ENCODE measurements around the gene ANKRD10.
A peak's percentile ranks its signal among the peaks of the same experiment; 100 is the strongest.

ANKRD10 gene

DNA sequence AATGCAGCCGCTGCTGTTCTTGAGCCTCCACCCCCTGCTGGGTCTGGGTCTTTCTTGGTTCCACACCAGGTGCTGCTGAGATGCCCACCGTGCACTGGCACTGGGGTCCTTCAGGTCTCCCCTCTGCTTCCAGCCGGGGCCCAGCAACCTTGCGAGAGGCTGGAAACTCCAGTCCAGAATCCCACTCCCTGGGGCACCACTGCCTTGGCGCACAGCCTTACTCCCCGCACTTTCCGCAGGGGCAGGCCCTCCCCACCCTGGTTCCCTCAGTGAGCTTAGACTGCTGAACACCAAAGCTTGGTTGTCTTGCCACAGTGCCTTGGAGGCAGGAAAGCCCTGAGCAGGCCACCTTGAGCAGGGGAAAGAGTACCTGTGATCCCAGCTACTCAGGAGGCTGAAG is 60.0 kb downstream of the ANKRD10 start:
- Histone ChIP-seq H3K9me3 (ENCODE audit: insufficient read depth, low read length, severe bottlenecking) (peaks cover 8% of the 10 kb centered on the region), H4K20me1 (ENCODE audit: insufficient read depth, low read length) (no peaks in the 10 kb centered on the region), H3K4me1 (ENCODE audit: insufficient read depth, low read length) (no peaks in the 10 kb centered on the region), H3K27me3 (ENCODE audit: insufficient read depth, low read length, poor library complexity) (peaks cover 17% of the 10 kb centered on the region), H3K79me2 (ENCODE audit: insufficient read depth, low read length) (no peaks in the 10 kb centered on the region), H3K4me2 (ENCODE audit: insufficient read depth, low read length) (no peak overlapping the region), H3K27ac (ENCODE audit: low read length) (no peak overlapping the region), H2AFZ (ENCODE audit: low read depth, low read length) (no peak overlapping the region), H3K4me3 (ENCODE audit: low read depth in 1 of 2, low read length in 2 of 2) (no peak overlapping the region), H3K36me3 (ENCODE audit: insufficient read depth, low read length) (no peaks in the 10 kb centered on the region), H3K9ac (ENCODE audit: low read depth, low read length) (no peak overlapping the region)
- ATAC-seq (ENCODE audit: insufficient read depth, low read depth): no peak
- no peak for TF ChIP-seq EZH2 (IDR thresholded peaks at IDR 0.05; ENCODE audit: borderline replicate concordance, low read depth, low read length, severe bottlenecking)
- TF ChIP-seq, protein P1, sequence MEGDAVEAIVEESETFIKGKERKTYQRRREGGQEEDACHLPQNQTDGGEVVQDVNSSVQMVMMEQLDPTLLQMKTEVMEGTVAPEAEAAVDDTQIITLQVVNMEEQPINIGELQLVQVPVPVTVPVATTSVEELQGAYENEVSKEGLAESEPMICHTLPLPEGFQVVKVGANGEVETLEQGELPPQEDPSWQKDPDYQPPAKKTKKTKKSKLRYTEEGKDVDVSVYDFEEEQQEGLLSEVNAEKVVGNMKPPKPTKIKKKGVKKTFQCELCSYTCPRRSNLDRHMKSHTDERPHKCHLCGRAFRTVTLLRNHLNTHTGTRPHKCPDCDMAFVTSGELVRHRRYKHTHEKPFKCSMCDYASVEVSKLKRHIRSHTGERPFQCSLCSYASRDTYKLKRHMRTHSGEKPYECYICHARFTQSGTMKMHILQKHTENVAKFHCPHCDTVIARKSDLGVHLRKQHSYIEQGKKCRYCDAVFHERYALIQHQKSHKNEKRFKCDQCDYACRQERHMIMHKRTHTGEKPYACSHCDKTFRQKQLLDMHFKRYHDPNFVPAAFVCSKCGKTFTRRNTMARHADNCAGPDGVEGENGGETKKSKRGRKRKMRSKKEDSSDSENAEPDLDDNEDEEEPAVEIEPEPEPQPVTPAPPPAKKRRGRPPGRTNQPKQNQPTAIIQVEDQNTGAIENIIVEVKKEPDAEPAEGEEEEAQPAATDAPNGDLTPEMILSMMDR (IDR thresholded peaks at IDR 0.05; ENCODE audit: borderline replicate concordance, extremely low read depth, low read length, poor library complexity, severe bottlenecking): no peak
- no peak for DNase-seq

DNA sequence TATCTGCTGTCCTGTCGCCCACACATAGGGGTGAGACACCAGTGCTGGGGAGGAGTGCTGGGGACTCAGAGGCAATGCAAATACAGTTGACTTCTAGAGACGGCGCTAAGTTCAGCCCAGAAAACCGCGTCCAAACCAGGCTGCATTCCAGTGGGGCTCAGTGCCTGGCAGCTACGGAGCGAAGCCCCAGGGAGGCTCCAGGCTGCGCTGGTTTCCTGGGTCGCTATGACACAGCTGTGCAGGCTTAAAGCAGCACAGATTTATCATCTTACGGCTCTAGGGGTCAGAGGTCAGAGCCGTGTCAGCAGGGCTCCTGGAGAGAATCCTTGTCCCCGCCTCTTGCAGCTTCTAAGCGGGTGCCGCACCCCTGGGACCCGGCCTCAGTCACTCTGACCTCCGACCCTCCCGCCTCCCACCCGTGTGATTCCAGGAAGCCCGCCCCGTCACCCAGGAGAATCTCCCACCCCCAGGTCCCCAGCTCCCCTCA is 61.6 kb downstream of the ANKRD10 start:
- H3K4me2 ChIP-seq (ENCODE audit: insufficient read depth, low read length): no peak overlapping the region
- 0 out of 3 replicates have a peak, but pooled peaks have one; percentile 19 for ATAC-seq (ENCODE audit: insufficient read depth, low read depth)
- no peak for TF ChIP-seq EZH2 (IDR thresholded peaks at IDR 0.05; ENCODE audit: borderline replicate concordance, low read depth, low read length, severe bottlenecking)
- TF ChIP-seq, protein P1 (IDR thresholded peaks at IDR 0.05; ENCODE audit: borderline replicate concordance, extremely low read depth, low read length, poor library complexity, severe bottlenecking): no peak
- H3K27me3 ChIP-seq (ENCODE audit: insufficient read depth, low read length, poor library complexity): peaks cover 19% of the 10 kb centered on the region
- no peak for DNase-seq
- H3K4me3 ChIP-seq (ENCODE audit: low read depth in 1 of 2, low read length in 2 of 2): no peak overlapping the region
- H3K27ac ChIP-seq (ENCODE audit: low read length): no peak overlapping the region
- H3K4me1 ChIP-seq (ENCODE audit: insufficient read depth, low read length): no peaks in the 10 kb centered on the region
- no peaks in the 10 kb centered on the region for H3K79me2 ChIP-seq (ENCODE audit: insufficient read depth, low read length)
- no peak overlapping the region for H3K9ac ChIP-seq (ENCODE audit: low read depth, low read length)
- peaks cover 8% of the 10 kb centered on the region for H3K9me3 ChIP-seq (ENCODE audit: insufficient read depth, low read length, severe bottlenecking)
- H3K36me3 ChIP-seq (ENCODE audit: insufficient read depth, low read length): no peaks in the 10 kb centered on the region
- H2AFZ ChIP-seq (ENCODE audit: low read depth, low read length): no peak overlapping the region
- no peaks in the 10 kb centered on the region for H4K20me1 ChIP-seq (ENCODE audit: insufficient read depth, low read length)

DNA sequence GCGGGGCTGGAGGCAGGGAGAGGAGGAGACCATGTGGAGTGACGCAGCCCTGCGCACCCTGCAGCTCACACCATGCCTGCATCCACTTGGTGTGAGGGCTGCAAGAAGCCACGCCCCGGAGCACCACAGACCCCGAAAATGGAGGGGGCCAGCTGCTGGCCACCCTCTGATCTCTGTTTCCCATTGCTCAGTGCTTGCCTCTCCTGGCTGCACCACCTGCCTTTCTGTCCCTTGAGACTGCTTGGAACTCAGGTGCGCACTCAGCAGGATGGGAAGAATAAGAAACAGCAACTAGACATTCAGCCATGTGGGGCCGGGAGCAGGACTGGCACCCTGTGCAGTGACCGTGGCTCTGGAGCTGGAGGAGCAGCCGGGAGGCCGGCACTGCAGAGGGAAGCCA is 64.0 kb downstream of the ANKRD10 start:
- TF ChIP-seq, protein P1 (IDR thresholded peaks at IDR 0.05; ENCODE audit: borderline replicate concordance, extremely low read depth, low read length, poor library complexity, severe bottlenecking): no peak
- TF ChIP-seq EZH2 (IDR thresholded peaks at IDR 0.05; ENCODE audit: borderline replicate concordance, low read depth, low read length, severe bottlenecking): no peak
- no peak overlapping the region for H2AFZ ChIP-seq (ENCODE audit: low read depth, low read length)
- no peaks in the 10 kb centered on the region for H4K20me1 ChIP-seq (ENCODE audit: insufficient read depth, low read length)

DNA sequence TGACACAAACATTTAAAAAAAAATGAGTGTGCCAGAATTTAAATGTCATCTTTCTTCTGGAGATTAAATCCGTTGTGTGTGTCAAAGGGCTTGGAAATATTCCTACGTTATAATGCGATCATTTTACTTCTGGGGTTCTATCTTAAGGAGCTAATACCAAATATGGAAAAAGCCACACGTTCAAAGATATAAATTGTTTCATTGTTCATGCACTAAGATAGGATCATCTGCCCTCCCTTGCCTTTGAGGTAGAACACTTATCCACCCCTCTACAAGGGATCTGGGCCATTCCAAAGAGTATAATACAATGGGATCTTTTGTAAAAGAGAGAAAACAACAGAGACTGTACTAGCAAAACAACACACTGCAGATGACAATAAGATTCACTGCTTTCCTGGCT is 64.9 kb downstream of the ANKRD10 start:
- no peak overlapping the region for H2AFZ ChIP-seq (ENCODE audit: low read depth, low read length)
- H3K4me2 ChIP-seq (ENCODE audit: insufficient read depth, low read length): no peak overlapping the region
- TF ChIP-seq, protein P1 (IDR thresholded peaks at IDR 0.05; ENCODE audit: borderline replicate concordance, extremely low read depth, low read length, poor library complexity, severe bottlenecking): no peak
- TF ChIP-seq EZH2 (IDR thresholded peaks at IDR 0.05; ENCODE audit: borderline replicate concordance, low read depth, low read length, severe bottlenecking): no peak
- no peak overlapping the region for H3K9ac ChIP-seq (ENCODE audit: low read depth, low read length)
- H3K4me1 ChIP-seq (ENCODE audit: insufficient read depth, low read length): no peaks in the 10 kb centered on the region
- DNase-seq (no peak), ATAC-seq (ENCODE audit: insufficient read depth, low read depth) (no peak)
- H4K20me1 ChIP-seq (ENCODE audit: insufficient read depth, low read length): no peaks in the 10 kb centered on the region
- H3K27me3 ChIP-seq (ENCODE audit: insufficient read depth, low read length, poor library complexity): peaks cover 26% of the 10 kb centered on the region
- no peaks in the 10 kb centered on the region for H3K79me2 ChIP-seq (ENCODE audit: insufficient read depth, low read length)
- H3K4me3 ChIP-seq (ENCODE audit: low read depth in 1 of 2, low read length in 2 of 2): no peak overlapping the region
- no peaks in the 10 kb centered on the region for H3K9me3 ChIP-seq (ENCODE audit: insufficient read depth, low read length, severe bottlenecking)
- H3K36me3 ChIP-seq (ENCODE audit: insufficient read depth, low read length): no peaks in the 10 kb centered on the region
- H3K27ac ChIP-seq (ENCODE audit: low read length): no peak overlapping the region

More for the DNA sequence above, 64.0 kb downstream of the ANKRD10 start:
- H3K79me2 ChIP-seq (ENCODE audit: insufficient read depth, low read length): no peaks in the 10 kb centered on the region
- no peaks in the 10 kb centered on the region for H3K36me3 ChIP-seq (ENCODE audit: insufficient read depth, low read length)
- H3K9ac ChIP-seq (ENCODE audit: low read depth, low read length): no peak overlapping the region
- H3K4me3 ChIP-seq (ENCODE audit: low read depth in 1 of 2, low read length in 2 of 2): no peak overlapping the region
- peaks cover 26% of the 10 kb centered on the region for H3K27me3 ChIP-seq (ENCODE audit: insufficient read depth, low read length, poor library complexity)
- DNase-seq (no peak), ATAC-seq (ENCODE audit: insufficient read depth, low read depth) (no peak)
- no peak overlapping the region for H3K27ac ChIP-seq (ENCODE audit: low read length)
- no peaks in the 10 kb centered on the region for H3K4me1 ChIP-seq (ENCODE audit: insufficient read depth, low read length)
- no peak overlapping the region for H3K4me2 ChIP-seq (ENCODE audit: insufficient read depth, low read length)
- H3K9me3 ChIP-seq (ENCODE audit: insufficient read depth, low read length, severe bottlenecking): peaks cover under 1% of the 10 kb centered on the region
